Endothelial cell (in vitro differentiated cells): ENCODE measurements around the gene MYL6B. TPM values are rescaled to one million over a fixed set of nuclear protein-coding genes. Genes with fewer than 3 reads are reported as not detected.
A peak's percentile ranks its signal among the peaks of the same experiment; 100 is the strongest.

Experiments used
- DNase-seq: peaks from one replicate; pipeline ENCODE4 v3.0.0; 2021; ENCODE audit warnings: low spot score
- H3K27ac Mint-ChIP-seq: one replicate; pipeline ENCODE4 v1.8.0; 2021; ENCODE audit warnings: mixed read lengths, inconsistent platforms; ENCODE audit not compliant: unreplicated experiment
- H3K27me3 Mint-ChIP-seq: one replicate; pipeline ENCODE4 v1.8.0; 2021; ENCODE audit warnings: mild to moderate bottlenecking, moderate library complexity, mixed read lengths, inconsistent platforms; ENCODE audit not compliant: unreplicated experiment
- H3K36me3 Mint-ChIP-seq: one replicate; pipeline ENCODE4 v1.8.0; 2021; ENCODE audit warnings: mild to moderate bottlenecking, low read depth, mixed read lengths, inconsistent platforms; ENCODE audit not compliant: unreplicated experiment
- H3K4me1 Mint-ChIP-seq: one replicate; pipeline ENCODE4 v1.8.0; 2021; ENCODE audit warnings: mild to moderate bottlenecking, mixed read lengths, inconsistent platforms; ENCODE audit not compliant: unreplicated experiment
- H3K4me3 Mint-ChIP-seq: one replicate; pipeline ENCODE4 v1.8.0; 2021; ENCODE audit warnings: mild to moderate bottlenecking, mixed read lengths, inconsistent platforms; ENCODE audit not compliant: unreplicated experiment
- H3K9me3 Mint-ChIP-seq: one replicate; pipeline ENCODE4 v1.8.0; 2021; ENCODE audit warnings: mixed read lengths, inconsistent platforms; ENCODE audit not compliant: unreplicated experiment
- total RNA-seq: library from RNA; stranded (reverse); fragmentation: NEBNext Ultra II Directional; extraction: Animal tissue kit (Norgen Biotek cat#: 25700); gene quantifications from one replicate; pipeline ENCODE4 v1.2.1, GENCODE V29; 2021; ENCODE audit not compliant: unreplicated experiment
- TF ChIP-seq, protein P1 (sequence below): fragments of 200-600 bp; sonication (generic); IDR thresholded peaks from one replicate; pipeline ENCODE4 v1.5.0; 2021; ENCODE audit warnings: antibody characterized with exemption; ENCODE audit not compliant: unreplicated experiment

MYL6B gene
- total RNA-seq, 1 donor from 2014 or later: 170 TPM

- Mint-ChIP-seq H3K27me3 (peaks cover 7% of the 10 kb centered on the region), H3K9me3 (no peaks in the 10 kb centered on the region), H3K4me1 (no peaks in the 10 kb centered on the region), H3K27ac (no peak overlapping the region), H3K4me3 (no peak overlapping the region), H3K36me3 (peaks cover 58% of the 10 kb centered on the region)
- DNase-seq: no peak
- TF ChIP-seq, protein P1, sequence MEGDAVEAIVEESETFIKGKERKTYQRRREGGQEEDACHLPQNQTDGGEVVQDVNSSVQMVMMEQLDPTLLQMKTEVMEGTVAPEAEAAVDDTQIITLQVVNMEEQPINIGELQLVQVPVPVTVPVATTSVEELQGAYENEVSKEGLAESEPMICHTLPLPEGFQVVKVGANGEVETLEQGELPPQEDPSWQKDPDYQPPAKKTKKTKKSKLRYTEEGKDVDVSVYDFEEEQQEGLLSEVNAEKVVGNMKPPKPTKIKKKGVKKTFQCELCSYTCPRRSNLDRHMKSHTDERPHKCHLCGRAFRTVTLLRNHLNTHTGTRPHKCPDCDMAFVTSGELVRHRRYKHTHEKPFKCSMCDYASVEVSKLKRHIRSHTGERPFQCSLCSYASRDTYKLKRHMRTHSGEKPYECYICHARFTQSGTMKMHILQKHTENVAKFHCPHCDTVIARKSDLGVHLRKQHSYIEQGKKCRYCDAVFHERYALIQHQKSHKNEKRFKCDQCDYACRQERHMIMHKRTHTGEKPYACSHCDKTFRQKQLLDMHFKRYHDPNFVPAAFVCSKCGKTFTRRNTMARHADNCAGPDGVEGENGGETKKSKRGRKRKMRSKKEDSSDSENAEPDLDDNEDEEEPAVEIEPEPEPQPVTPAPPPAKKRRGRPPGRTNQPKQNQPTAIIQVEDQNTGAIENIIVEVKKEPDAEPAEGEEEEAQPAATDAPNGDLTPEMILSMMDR: no peak
These were observed 26.0 kb downstream of the MYL6B start for GRCh38 chr12:56178347-56178746.

DNA sequence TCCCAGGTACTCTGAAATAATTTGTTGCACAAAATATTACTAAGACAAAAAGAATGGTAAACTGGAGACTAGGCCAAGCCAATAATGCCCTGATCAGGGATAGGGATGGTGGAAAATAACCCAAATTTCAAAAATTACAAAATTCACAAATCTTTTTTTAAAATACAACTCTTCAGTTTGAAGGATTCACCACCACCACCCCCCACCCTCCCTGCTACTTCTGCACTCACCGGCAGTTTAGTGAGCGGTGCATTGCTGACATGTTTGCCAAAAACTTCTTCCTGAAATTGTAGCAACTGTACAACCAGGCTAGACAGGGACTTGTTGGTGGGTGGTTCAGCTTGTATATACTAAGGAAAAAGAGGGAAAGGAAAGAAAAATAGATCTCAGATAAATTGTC lies 34.6 kb downstream of the MYL6B start:
- DNase-seq: no peak
- TF ChIP-seq, protein P1: no peak
- H3K36me3 Mint-ChIP-seq: peaks cover 29% of the 10 kb centered on the region
- H3K27me3 Mint-ChIP-seq: peaks cover 25% of the 10 kb centered on the region
- H3K27ac Mint-ChIP-seq: no peak overlapping the region
- peaks cover 31% of the 10 kb centered on the region for H3K4me1 Mint-ChIP-seq
- H3K9me3 Mint-ChIP-seq: no peaks in the 10 kb centered on the region
- no peak overlapping the region for H3K4me3 Mint-ChIP-seq

DNA sequence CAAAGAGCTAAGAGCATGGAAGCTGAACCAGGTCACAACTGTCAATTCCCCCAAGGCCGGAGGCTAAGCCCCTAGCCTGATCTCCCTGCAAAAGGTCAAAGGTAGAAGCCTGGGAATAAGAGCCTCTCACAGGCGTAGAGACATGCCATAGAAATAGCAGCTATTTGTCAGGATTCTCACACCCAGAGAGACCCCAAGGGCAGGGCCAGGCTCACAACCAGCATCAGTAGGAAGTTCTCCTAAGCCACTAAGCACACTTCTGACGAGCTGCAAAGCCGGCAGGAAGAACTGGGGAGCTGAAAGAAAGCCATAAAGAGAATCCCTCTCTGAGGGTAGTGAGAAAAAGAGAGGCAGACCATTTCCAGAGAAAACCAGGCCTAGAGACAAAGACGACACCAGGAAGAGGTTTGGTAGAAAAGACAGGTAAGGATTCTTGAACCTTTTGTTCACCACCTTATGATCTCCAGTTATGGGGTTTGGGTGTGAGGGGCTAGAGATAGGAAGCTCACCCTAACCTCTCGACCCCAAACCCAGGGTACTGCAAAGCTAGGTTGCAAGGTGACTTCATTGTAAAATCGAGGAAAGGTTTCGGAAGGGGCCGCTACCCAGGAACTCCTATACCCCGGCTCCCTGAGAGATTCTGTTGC lies 35.9 kb downstream of the MYL6B start:
- TF ChIP-seq, protein P1: no peak
- Mint-ChIP-seq H3K4me1 (peaks cover 33% of the 10 kb centered on the region), H3K9me3 (no peaks in the 10 kb centered on the region), H3K4me3 (peak overlapping the region; percentile 96), H3K36me3 (peaks cover 32% of the 10 kb centered on the region), H3K27me3 (peaks cover 28% of the 10 kb centered on the region), H3K27ac (peak overlapping the region; percentile 81)
- no peak for DNase-seq

DNA sequence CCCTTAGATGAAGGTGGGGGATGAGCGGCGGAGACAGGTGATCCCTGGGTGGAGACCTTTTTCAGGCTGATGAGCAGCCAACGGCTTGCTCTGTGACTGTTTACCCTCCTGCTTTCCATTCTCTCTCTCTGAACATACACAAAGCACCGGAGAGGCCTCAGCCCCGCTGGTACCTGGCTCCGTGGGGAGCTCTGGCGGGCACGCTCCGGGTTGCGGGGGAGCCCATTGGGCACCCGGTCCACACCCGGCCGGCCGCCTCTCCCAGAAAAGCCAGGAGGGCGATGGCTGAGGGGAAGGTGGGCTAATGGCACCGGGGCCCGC lies 36.4 kb downstream of the MYL6B start:
- TF ChIP-seq, protein P1: no peak
- peaks cover 32% of the 10 kb centered on the region for H3K36me3 Mint-ChIP-seq
- H3K4me1 Mint-ChIP-seq: peaks cover 37% of the 10 kb centered on the region
- peaks cover 28% of the 10 kb centered on the region for H3K27me3 Mint-ChIP-seq
- no peaks in the 10 kb centered on the region for H3K9me3 Mint-ChIP-seq
- H3K4me3 Mint-ChIP-seq: peak overlapping the region; percentile 96
- H3K27ac Mint-ChIP-seq: peak overlapping the region; percentile 81
- peak; percentile 46 for DNase-seq

DNA sequence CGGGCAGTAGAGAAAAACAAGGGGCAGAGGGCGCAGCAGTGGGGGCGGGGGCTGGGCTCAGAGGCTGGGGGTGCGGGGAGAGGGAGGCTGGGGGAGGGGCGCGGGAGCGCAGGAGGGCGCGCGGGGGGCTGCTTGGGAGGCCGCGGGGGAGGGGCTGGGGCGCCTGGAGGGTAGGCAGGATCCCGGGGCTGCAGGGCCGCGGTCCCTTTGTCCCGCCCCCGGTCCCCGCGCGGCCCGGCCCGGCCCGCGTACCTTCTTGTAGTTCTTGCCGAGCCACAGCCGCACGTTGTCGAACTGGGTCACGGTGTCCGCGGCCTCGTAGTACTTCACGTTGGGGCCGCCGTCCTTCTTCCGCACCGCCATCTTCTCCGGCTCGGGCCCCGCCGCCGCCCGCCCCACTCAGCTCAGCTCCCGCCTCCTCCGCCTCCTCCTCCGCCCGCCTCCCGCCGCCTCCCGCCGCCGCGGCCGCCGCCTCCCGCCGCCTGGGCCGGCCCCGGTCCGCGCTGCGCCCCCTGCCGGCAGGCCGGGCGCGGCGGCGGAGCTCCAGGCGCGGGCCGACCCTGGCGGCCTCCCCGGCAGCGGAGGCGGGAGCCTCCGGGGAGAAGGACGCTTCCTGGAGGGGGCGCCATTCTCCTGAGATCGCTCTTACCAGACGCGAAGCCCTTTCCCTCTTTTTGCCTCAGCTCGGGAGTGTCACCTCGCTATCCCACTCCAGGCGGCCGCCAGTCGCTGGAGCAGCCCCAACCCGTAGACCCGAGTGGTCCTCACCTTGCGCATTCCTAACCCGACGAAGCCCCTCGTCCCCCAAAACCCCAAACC lies 36.9 kb downstream of the MYL6B start, which contains the start of gene SMARCC2:
Gene SMARCC2, minus strand, starts transcription at position 385 of the 819 bp plus-strand sequence. Its CDS starts 22 bp downstream, at position 363.
- Mint-ChIP-seq H3K27ac (peak within 1 kb of the TSS; percentile 95), H3K36me3 (peaks cover 32% of the 10 kb centered on the region), H3K27me3 (peaks cover 28% of the 10 kb centered on the region), H3K4me1 (peaks cover 37% of the 10 kb centered on the region), H3K9me3 (no peaks in the 10 kb centered on the region), H3K4me3 (peak within 1 kb of the TSS; percentile 97)
- peak; percentile 95 for DNase-seq
- TF ChIP-seq, protein P1: peak; percentile 86
